PC-3 (cell line): ENCODE measurements around the gene HDAC4. TPM values are rescaled to one million over a fixed set of nuclear protein-coding genes. Genes with fewer than 3 reads are reported as not detected.

ENCODE experiments used
- ATAC-seq: fragments of 200-7000 bp; cut with Tn5 transposase; 2 replicates; pipeline ENCODE4 v1.9.1; 2020; ENCODE audit warnings: mild to moderate bottlenecking, moderate library complexity
- BruUV-seq: library from RNA; stranded (reverse); fragments of 400-500 nt; replicated peaks from 2 replicates; lab custom pipeline; 2021; lab: Mats Ljungman, UMichigan
- CTCF ChIA-PET: fragments of 300-600 bp; sonication (Branson Sonifier 250); formaldehyde crosslinking; loops from one replicate; lab custom pipeline; 2022; ENCODE audit warnings: antibody characterized with exemption; lab: Charles Lee
- POLR2A ChIA-PET: fragments of 300-600 bp; sonication (Branson Sonifier 250); formaldehyde crosslinking; loops from one replicate; lab custom pipeline; 2022; ENCODE audit warnings: antibody characterized with exemption; ENCODE audit not compliant: unreplicated experiment; lab: Charles Lee
- DNase-seq: peaks from one replicate; pipeline ENCODE4 v3.0.0-alpha.2; 2015
- H2AFZ ChIP-seq: fragments of 300-600 bp; sonication (generic); 2 replicates; pipeline ENCODE4 v1.6.0; 2016; ENCODE audit warnings: antibody characterized with exemption, low read length
- H3F3A ChIP-seq: fragments of 300-600 bp; sonication (generic); one replicate; pipeline ENCODE4 v1.6.0; 2017; ENCODE audit warnings: antibody characterized with exemption, low read length, control low read depth, mild to moderate bottlenecking; ENCODE audit not compliant: unreplicated experiment
- H3K27ac ChIP-seq: fragments of 300-600 bp; sonication (generic); 2 replicates; pipeline ENCODE4 v1.5.1; 2016; ENCODE audit warnings: mild to moderate bottlenecking, low read length
- H3K27me3 ChIP-seq: fragments of 300-600 bp; sonication (generic); 2 replicates; pipeline ENCODE4 v1.6.1; 2016; ENCODE audit warnings: low read length, mixed read lengths
- H3K36me3 ChIP-seq: fragments of 300-600 bp; sonication (generic); 2 replicates; pipeline ENCODE4 v1.6.1; 2016; ENCODE audit warnings: low read depth, mixed run types, low read length, mixed read lengths
- H3K4me1 ChIP-seq: fragments of 300-600 bp; sonication (generic); 2 replicates; pipeline ENCODE4 v1.5.1; 2016; ENCODE audit warnings: low read length; ENCODE audit not compliant: insufficient read depth
- H3K4me2 ChIP-seq: fragments of 300-600 bp; sonication (generic); 2 replicates; pipeline ENCODE4 v1.6.0; 2016; ENCODE audit warnings: low read length
- H3K4me3 ChIP-seq: fragments of 300-600 bp; sonication (generic); 2 replicates; pipeline ENCODE4 v1.5.1; 2016; ENCODE audit warnings: mild to moderate bottlenecking, low read length, mixed read lengths
- H3K79me2 ChIP-seq: fragments of 300-600 bp; sonication (generic); 2 replicates; pipeline ENCODE4 v1.6.1; 2017; ENCODE audit warnings: low read length, mixed read lengths
- H3K9ac ChIP-seq: fragments of 300-600 bp; sonication (generic); 2 replicates; pipeline ENCODE4 v1.6.0; 2016; ENCODE audit warnings: mild to moderate bottlenecking, low read length
- H3K9me2 ChIP-seq: fragments of 300-600 bp; sonication (generic); replicated peaks from 2 replicates; pipeline ENCODE4 v1.6.1; 2016; ENCODE audit warnings: mixed run types, low read length, mixed read lengths
- H3K9me3 ChIP-seq: fragments of 300-600 bp; sonication (generic); 2 replicates; pipeline ENCODE4 v1.6.1; 2016; ENCODE audit warnings: low read length, mixed read lengths
- H4K20me1 ChIP-seq: fragments of 300-600 bp; sonication (generic); 2 replicates; pipeline ENCODE4 v1.6.1; 2016; ENCODE audit warnings: low read length, mixed read lengths
- CTCF ChIP-seq: fragments of 300-600 bp; sonication (generic); conservative IDR thresholded peaks from 2 replicates; pipeline ENCODE4 v1.5.1; 2017; ENCODE audit warnings: antibody characterized with exemption, low read depth, mild to moderate bottlenecking, low read length
- EZH2 ChIP-seq: fragments of 300-600 bp; sonication (generic); IDR thresholded peaks from one replicate; pipeline ENCODE4 v1.6.1; 2017; ENCODE audit warnings: antibody characterized with exemption, mild to moderate bottlenecking, low read length; ENCODE audit not compliant: unreplicated experiment
- EZH2phosphoT487 ChIP-seq: fragments of 300-600 bp; sonication (generic); IDR thresholded peaks from 2 replicates; pipeline ENCODE4 v1.6.1; 2018; ENCODE audit warnings: mild to moderate bottlenecking, antibody characterized with exemption, low read length, borderline replicate concordance
- intact Hi-C: fragments of 100-400 bp; cut with micrococcal nuclease; formaldehyde crosslinking; loops from 2 replicates; pipeline ENCODE4 v1.9.0; 2023
- total RNA-seq: library from RNA; depleted of rRNA; stranded (reverse); fragments of >200 nt; gene quantifications from 2 replicates; pipeline ENCODE4 v1.2.3, GENCODE V29; 2014

The HDAC4 gene
- total RNA-seq, 1 experiment from 2014 or later: 8.5 TPM

GRCh38 chr2:239158641-239159475 is 242.0 kb downstream of the HDAC4 start:
- no TSS peak for BruUV-seq
- Histone ChIP-seq H3K9me3 (no peaks in the 10 kb centered on the region), H3K27ac (no peak overlapping the region), H3K36me3 (no peaks in the 10 kb centered on the region), H3K4me3 (no peak overlapping the region), H4K20me1 (no peaks in the 10 kb centered on the region), H3K27me3 (no peaks in the 10 kb centered on the region), H3K4me2 (no peak overlapping the region), H3K79me2 (no peaks in the 10 kb centered on the region), H2AFZ (no peak overlapping the region), H3K9ac (no peak overlapping the region), H3K9me2 (no peaks in the 10 kb centered on the region), H3F3A (no peaks in the 10 kb centered on the region), H3K4me1 (no peaks in the 10 kb centered on the region)
- DNase-seq (no peak), ATAC-seq (no peak)
- intact Hi-C loops: no loop called here
- ChIA-PET CTCF (no interaction called here), POLR2A (interaction anchor here (0.6 kb wide), 1 partner anchor 616 kb away, joined by 5 read pairs; no protein-coding TSS in a partner anchor)
- TF ChIP-seq EZH2phosphoT487: no peak

DNA sequence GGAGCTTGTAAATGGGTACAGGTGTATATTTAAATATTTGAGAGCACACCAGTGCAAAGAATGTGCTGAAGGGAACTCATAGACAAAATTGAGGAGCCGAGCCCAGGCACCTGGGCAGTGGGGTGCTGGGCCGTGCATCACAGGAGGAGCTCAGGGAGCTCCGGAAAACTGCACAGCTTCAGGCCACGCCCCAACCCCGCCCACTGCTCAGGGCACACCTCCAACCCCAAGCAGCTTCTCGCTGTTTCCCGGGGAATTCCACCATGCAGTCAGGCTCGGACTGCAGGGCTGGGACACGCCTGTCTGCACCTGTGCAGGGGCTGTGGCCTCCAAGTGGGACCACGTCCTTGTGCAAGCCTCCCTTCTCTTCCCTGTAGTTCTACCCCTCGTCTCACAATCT is 243.0 kb downstream of the HDAC4 start:
- TF ChIP-seq CTCF (no peak), EZH2 (no peak), EZH2phosphoT487 (no peak)
- ChIA-PET POLR2A (no interaction called here), CTCF (interaction anchor here (0.6 kb wide), 1 partner anchor 18 kb away, joined by 9 read pairs; no protein-coding TSS in a partner anchor)
- no TSS peak for BruUV-seq
- DNase-seq: peak; percentile 61
- H3K9ac ChIP-seq: no peak overlapping the region
- H3K79me2 ChIP-seq: no peaks in the 10 kb centered on the region
- H3K9me3 ChIP-seq: no peaks in the 10 kb centered on the region
- no peaks in the 10 kb centered on the region for H3K27me3 ChIP-seq
- H4K20me1 ChIP-seq: no peaks in the 10 kb centered on the region
- no peak overlapping the region for H2AFZ ChIP-seq
- no peaks in the 10 kb centered on the region for H3K4me1 ChIP-seq
- H3K4me3 ChIP-seq: no peak overlapping the region
- peak overlapping the region; percentile 31; the same call in 1 of the 2 replicates for H3K4me2 ChIP-seq
- no peaks in the 10 kb centered on the region for H3F3A ChIP-seq
- intact Hi-C loops: no loop called here
- no peaks in the 10 kb centered on the region for H3K9me2 ChIP-seq
- no peak overlapping the region for H3K27ac ChIP-seq
- H3K36me3 ChIP-seq: no peaks in the 10 kb centered on the region
- peak; percentile 93 for ATAC-seq

- no peaks in the 10 kb centered on the region for H3K79me2 ChIP-seq
- H3K4me2 ChIP-seq: no peak overlapping the region
- no peak for TF ChIP-seq CTCF
- no peak for TF ChIP-seq EZH2
- TF ChIP-seq EZH2phosphoT487: no peak
- H3K4me3 ChIP-seq: no peak overlapping the region
- no peaks in the 10 kb centered on the region for H3K27me3 ChIP-seq
- DNase-seq (no peak), ATAC-seq (no peak)
- intact Hi-C loops: no loop called here
- no peaks in the 10 kb centered on the region for H3K4me1 ChIP-seq
- H3K27ac ChIP-seq: no peak overlapping the region
- no TSS peak for BruUV-seq
- H3F3A ChIP-seq: no peaks in the 10 kb centered on the region
- H3K9ac ChIP-seq: no peak overlapping the region
- H3K36me3 ChIP-seq: no peaks in the 10 kb centered on the region
- ChIA-PET CTCF (interaction anchor here (0.6 kb wide), 1 partner anchor 17 kb away, joined by 9 read pairs; no protein-coding TSS in a partner anchor), POLR2A (no interaction called here)
- H4K20me1 ChIP-seq: no peaks in the 10 kb centered on the region
- no peaks in the 10 kb centered on the region for H3K9me2 ChIP-seq
- no peak overlapping the region for H2AFZ ChIP-seq
- no peaks in the 10 kb centered on the region for H3K9me3 ChIP-seq
These were observed 243.6 kb downstream of the HDAC4 start for GRCh38 chr2:239157269-239157668.
